Measurements from ENCODE around the gene SYT13.

SYT13 gene, protein sequence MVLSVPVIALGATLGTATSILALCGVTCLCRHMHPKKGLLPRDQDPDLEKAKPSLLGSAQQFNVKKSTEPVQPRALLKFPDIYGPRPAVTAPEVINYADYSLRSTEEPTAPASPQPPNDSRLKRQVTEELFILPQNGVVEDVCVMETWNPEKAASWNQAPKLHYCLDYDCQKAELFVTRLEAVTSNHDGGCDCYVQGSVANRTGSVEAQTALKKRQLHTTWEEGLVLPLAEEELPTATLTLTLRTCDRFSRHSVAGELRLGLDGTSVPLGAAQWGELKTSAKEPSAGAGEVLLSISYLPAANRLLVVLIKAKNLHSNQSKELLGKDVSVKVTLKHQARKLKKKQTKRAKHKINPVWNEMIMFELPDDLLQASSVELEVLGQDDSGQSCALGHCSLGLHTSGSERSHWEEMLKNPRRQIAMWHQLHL

DNA sequence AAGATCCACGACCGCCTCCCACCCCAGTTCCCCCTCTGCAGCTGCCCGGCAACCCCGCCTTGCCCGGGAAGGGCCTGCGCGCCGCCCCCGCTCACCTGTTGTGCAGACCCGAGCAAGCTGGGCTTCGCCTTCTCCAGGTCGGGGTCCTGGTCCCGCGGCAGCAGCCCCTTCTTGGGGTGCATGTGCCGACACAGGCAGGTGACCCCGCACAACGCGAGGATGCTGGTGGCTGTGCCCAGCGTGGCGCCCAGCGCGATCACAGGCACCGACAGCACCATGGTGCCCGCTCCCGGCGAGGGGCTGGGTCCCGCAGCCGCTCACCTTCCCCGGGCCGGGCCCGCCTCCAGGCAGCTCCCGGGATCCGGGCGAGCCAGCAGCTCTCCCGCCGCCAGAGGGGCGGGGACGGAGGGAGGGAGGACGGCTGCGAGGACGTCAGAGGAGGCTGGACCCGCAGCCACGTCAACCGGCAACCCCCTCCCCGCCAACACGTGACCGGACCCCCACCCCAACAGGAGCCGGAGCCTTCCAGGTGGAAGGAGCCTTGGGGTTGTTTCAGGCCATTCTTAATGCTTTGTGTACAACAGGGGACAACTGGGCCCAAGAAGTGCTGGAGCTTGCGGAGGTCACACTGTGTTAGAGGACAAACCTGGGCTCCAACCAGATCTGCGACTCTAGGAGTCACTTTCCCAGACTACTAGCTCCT, at the start of gene SYT13:
Gene SYT13 (minus strand): TSS at position 412 of the 703 bp plus-strand sequence. CDS start 134 bp downstream, at position 278.
- TF ChIP-seq JUND (IDR thresholded peaks at IDR 0.05; ENCODE audit: low read depth): no peak
- in situ Hi-C loops (cut with HindIII; ENCODE audit: low pct_unique_long_range_greater_than_20kb, low sequenced_read_pairs): no loop called here
- DNase-seq (ENCODE audit: low read depth in 1 of 2, low spot score in 1 of 2): peak; percentile 52 to 58

DNA sequence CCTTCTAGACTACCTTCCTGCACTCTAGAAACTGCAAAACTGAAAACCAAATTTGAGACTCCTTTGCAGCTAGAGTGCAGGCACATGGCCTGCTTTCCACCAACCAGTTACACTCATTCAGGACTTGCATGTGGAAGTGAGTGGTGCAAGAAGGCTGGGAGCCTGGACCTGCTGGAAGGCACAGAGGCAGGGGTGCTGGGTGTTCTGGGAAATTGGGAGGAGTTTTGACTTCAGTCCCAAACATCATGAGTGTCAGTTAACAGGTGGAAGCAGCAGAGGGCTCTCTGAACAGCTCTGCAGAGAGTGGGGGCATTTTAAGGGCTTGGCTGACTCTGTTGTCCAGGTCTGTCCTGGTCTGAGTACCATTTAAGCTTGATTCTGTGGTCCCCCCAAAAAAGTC, 49.3 kb upstream of the SYT13 start:
- DNase-seq (ENCODE audit: low read depth in 1 of 2, low spot score in 1 of 2): peak in 1 of 2 experiments; percentile 45
- in situ Hi-C loops (cut with HindIII; ENCODE audit: low pct_unique_long_range_greater_than_20kb, low sequenced_read_pairs): no loop called here
- TF ChIP-seq JUND (IDR thresholded peaks at IDR 0.05; ENCODE audit: low read depth): no peak

DNA sequence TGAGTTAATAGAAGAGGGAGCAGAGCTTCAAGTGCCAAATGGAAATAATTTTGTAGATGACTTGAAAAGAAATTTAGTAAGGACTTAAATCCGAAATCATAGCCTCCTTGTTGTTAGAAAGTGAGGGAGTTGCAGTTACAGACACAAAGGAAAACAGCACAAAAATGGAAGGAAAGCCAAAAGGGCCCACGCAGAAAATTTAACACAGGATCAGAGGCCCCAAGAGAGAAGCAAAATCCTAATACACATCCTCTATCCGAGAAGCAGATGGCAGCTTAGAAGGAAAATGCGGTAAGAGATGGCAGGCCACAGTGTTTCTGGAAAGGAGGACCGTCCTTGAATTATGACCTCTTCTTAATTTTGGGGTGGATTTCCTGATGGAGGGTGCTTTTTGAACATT, 48.7 kb upstream of the SYT13 start:
- no peak for TF ChIP-seq JUND (IDR thresholded peaks at IDR 0.05; ENCODE audit: low read depth)
- no peak for DNase-seq (ENCODE audit: low read depth in 1 of 2, low spot score in 1 of 2)
- in situ Hi-C loops (cut with HindIII; ENCODE audit: low pct_unique_long_range_greater_than_20kb, low sequenced_read_pairs): no loop called here

DNA sequence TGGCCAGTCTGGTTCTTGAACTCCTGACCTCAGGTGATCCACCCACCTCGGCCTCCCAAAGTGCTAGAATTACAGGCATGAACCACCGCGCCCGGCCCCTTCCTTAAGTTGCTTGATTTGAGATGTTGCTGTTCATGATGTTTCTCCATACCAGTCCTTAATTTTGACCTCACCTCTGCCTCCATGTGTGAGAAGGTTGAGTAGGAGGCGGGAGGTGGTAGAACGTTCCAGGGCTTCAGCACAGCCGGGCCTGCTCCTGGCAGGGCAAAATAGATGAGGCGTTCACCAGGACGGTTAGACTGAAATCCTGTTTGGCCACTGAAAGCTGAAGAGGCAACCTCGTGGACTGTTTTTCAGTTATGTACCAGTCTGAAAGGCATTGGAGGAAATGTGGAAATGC, 48.3 kb upstream of the SYT13 start:
- TF ChIP-seq JUND (IDR thresholded peaks at IDR 0.05; ENCODE audit: low read depth): no peak
- DNase-seq (ENCODE audit: low read depth in 1 of 2, low spot score in 1 of 2): no peak
- in situ Hi-C loops (cut with HindIII; ENCODE audit: low pct_unique_long_range_greater_than_20kb, low sequenced_read_pairs): no loop called here

DNA sequence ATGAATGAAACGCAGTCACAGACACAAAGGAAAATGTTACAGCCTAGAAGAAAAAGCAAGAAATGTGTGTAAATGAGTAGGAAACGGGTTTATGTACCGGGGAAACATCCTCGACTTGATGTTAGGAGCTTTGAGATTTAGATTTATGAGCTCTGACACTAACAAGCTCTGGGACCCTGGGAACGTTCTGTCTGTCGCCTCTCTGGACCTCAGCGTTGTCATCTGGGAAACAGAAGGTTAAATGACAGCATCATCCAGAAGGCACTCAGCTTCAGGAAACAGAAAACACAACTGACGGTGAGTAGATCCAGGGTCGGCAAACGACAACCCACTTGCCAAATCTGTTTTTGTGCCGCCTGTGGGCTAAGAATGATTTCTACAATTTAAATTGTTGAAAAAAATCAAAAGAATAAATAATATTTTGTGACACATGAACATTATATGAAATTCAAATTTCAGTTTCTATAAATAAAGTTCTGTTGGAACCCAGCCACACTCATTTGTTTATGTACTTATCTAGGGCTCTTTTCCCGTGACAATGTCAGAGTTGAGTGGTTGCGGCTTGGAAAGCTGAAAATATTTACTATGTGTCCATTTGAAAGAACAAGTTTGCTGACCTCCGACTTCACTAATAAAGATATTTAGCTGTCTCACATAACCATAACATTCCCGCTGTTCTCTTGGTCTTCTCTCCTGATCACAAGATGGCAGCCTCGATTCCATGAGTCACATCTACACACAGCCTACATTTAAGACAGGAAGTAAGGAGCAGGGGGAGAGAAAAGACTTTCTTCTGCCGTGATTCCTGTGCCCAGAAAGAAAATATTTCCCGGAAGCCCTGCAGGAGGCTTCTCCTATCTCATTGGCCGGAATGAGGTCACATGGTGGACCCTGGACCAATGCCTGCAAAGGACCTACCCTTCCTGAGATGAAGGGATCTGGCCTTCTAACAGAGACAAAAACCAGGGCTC, 47.1 kb upstream of the SYT13 start:
- peak in 1 of 2 experiments; percentile 61 for DNase-seq (ENCODE audit: low read depth in 1 of 2, low spot score in 1 of 2)
- in situ Hi-C loops (cut with HindIII; ENCODE audit: low pct_unique_long_range_greater_than_20kb, low sequenced_read_pairs): no loop called here
- no peak for TF ChIP-seq JUND (IDR thresholded peaks at IDR 0.05; ENCODE audit: low read depth)

DNA sequence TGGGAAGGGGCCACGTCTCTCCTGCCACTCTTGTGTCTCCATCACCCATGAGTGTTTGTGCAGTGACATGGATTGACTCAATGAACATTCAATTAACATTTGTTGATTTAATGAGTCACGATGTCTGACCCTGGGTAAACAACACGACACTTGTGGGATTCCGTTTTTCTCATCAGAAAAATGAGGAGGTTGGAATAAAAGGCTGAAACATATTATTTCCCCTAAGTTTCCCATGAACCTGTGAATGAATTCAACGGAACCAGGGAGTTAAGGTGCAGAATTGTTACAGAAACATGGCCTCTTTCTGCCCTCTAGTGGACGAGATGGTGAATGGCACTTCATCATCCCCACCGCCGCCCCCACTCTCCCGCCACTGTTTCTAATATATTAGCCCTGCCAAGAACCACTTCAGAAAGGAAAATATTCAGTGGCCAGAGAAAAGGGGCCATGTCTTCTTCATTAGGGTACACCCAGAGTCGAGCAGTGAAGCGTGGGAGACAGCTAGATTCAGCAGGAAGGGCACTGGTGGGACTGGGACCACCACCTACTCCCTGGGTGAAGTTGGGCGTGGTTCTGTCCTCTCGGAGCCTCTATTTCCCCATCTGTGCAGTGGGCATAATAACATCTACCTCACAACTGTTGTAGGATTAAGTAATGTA, 46.3 kb upstream of the SYT13 start:
- in situ Hi-C loops (cut with HindIII; ENCODE audit: low pct_unique_long_range_greater_than_20kb, low sequenced_read_pairs): no loop called here
- no peak for TF ChIP-seq JUND (IDR thresholded peaks at IDR 0.05; ENCODE audit: low read depth)
- peak; percentile 61 to 66 for DNase-seq (ENCODE audit: low read depth in 1 of 2, low spot score in 1 of 2)

DNA sequence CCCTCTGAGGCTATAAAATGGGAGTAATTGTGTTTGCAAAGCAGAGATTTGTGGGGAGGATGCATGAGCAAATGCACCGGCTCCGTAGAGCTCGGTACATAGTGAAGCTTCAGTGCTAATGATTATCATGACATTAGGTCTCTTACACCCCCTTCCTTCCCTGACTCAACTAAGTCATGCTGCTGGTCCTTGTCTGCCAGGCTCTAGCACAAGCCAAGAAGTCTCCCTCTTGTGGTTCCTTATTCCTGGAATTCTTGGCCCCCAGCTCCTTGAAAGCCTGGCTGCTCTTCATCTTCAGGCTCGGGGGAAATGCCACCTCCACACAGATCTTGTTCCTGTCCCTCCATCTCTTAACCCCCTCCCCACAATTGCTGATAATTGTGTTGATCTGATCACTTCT, 45.7 kb upstream of the SYT13 start:
- TF ChIP-seq JUND (IDR thresholded peaks at IDR 0.05; ENCODE audit: low read depth): no peak
- DNase-seq (ENCODE audit: low read depth in 1 of 2, low spot score in 1 of 2): no peak
- in situ Hi-C loops (cut with HindIII; ENCODE audit: low pct_unique_long_range_greater_than_20kb, low sequenced_read_pairs): no loop called here

DNA sequence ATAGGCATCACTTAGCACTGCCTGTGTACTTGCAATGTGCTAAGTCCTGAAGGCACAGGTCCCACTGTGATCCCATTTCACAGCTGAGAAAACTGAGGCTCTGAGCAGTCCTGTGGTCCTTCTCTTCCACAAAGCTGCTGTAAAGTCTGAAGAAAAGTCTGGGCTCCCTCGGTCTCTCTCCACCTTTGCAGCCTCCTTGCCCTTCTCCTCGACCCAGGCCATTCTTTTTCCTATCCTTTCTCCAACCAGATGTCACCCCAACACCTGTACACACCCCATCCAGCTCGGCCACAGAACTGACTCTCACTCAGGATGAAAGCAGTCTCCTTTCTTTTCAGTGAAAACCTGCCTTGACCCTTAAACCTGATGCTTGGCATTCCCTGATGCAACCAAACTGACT, 42.6 kb upstream of the SYT13 start:
- in situ Hi-C loops (cut with HindIII; ENCODE audit: low pct_unique_long_range_greater_than_20kb, low sequenced_read_pairs): no loop called here
- DNase-seq (ENCODE audit: low read depth in 1 of 2, low spot score in 1 of 2): no peak
- TF ChIP-seq JUND (IDR thresholded peaks at IDR 0.05; ENCODE audit: low read depth): no peak

DNA sequence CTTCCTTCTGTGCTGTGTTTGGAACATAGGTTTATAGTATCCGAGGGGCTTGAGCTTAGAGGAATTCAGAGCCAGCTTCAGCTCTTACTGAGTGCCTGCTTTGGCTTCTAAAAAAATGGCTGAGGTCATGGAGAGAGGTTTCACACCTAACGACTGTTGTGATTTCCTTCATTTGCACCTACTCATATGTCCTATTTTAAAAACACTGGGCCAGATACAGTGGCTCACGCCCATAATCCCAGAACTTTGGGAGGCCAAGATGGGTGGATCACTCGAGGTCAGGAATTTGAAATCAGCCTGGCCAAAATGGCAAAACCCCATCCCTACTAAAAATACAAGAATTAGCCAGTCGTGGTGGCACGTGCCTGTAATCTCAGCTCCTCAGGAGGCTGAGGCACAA, 38.3 kb upstream of the SYT13 start:
- DNase-seq (ENCODE audit: low read depth in 1 of 2, low spot score in 1 of 2): no peak
- in situ Hi-C loops (cut with HindIII; ENCODE audit: low pct_unique_long_range_greater_than_20kb, low sequenced_read_pairs): no loop called here
- TF ChIP-seq JUND (IDR thresholded peaks at IDR 0.05; ENCODE audit: low read depth): no peak

DNA sequence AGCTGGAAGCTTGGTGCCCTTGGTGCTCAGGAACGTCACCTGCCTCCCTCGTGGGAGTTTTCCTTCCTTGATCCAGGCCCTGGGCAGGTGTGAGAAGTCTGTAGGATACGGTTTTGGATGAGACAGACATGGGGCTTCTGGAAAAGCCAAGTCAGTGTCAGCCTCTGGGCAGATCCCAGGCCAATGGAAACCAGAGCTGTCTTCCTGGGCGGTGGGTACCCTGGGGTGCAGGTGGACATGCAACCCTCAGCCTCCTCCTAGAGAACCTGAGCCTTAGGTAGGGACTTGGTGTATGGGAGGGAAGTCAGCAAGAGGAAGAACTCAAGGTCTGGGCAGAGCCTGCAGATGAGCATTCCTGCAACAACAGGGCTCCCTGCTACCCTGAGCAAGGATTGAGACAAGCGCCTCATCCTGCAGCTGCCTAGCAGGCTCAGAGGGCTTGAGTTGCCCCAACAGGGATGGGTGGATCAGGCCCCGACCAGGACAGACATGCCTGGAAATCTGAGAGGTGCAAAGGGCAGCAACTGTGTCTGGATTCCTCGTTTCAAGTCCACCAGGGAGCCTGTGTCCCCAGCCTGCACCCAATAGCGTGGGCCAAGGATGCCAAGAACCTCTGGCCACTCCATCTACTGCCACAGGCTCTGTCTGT, 37.6 kb upstream of the SYT13 start:
- no peak for DNase-seq (ENCODE audit: low read depth in 1 of 2, low spot score in 1 of 2)
- in situ Hi-C loops (cut with HindIII; ENCODE audit: low pct_unique_long_range_greater_than_20kb, low sequenced_read_pairs): no loop called here
- TF ChIP-seq JUND (IDR thresholded peaks at IDR 0.05; ENCODE audit: low read depth): no peak

DNA sequence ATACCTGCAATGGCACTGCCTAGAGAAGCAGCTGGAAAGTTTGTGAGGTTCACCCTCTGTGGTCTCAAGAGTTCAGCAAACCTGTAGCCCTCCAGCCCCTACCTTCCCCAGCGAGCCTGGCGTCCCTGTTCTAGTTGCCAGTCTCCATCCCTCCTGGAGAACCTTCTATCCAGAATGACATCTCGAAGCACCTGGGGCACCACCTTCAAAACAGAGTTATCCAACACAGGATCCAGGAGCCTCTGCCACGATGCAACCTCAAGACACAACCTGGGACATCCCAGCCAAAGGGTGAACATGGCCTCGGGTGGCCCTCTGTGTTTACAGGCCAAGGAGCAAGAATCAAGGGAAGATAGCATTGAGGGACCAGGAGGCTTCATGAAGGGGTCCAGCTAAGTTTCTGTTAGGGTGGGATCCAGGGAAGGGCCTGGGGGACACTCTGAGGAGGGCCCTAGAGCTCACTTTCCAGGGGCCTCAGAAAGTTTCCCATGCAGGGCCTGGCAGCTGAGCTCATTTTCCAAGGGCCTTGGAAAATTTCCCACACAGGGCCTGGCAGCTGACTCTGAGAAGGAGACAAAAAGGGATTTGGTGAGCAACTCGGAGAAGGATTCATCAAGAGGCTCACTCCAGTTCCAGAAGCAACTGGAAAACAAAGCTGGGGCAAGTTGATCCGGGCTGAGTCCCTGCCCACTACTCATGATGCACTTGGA, 36.9 kb upstream of the SYT13 start:
- in situ Hi-C loops (cut with HindIII; ENCODE audit: low pct_unique_long_range_greater_than_20kb, low sequenced_read_pairs): no loop called here
- no peak for TF ChIP-seq JUND (IDR thresholded peaks at IDR 0.05; ENCODE audit: low read depth)
- DNase-seq (ENCODE audit: low read depth in 1 of 2, low spot score in 1 of 2): no peak
